Colon (tissue), 2 donors: Measurements from ENCODE around the gene SRSF3.
"Not testable (repeated sequence)": the region's sequence is repeated elsewhere in the genome, so short reads cannot be mapped to it uniquely, and the experiment has no call there.

Experiments
- FAIRE-seq: peaks from 2 replicates; lab custom pipeline; 2012; peaks lifted over from hg19 to GRCh38; lab: Jason Lieb, UNC
- donor health status: control.
- donor health status: control.

The SRSF3 gene

GRCh38 chr6:36594029-36594815 is at the start of gene SRSF3:
TSS of gene SRSF3 (plus strand) at chr6:36594362. CDS start at chr6:36596763, 2,401 bp downstream.
- no peak for FAIRE-seq

GRCh38 chr6:36545767-36546307 is 48.3 kb upstream of the SRSF3 start:
- FAIRE-seq = no peak

GRCh38 chr6:36546308-36546919 is 47.7 kb upstream of the SRSF3 start:
- no peak for FAIRE-seq

GRCh38 chr6:36546920-36547645 is 47.1 kb upstream of the SRSF3 start, which contains the start of gene STK38:
TSS of gene STK38 (minus strand) at chr6:36547479. CDS start at chr6:36540202, 7,277 bp downstream.
- no peak for FAIRE-seq

- FAIRE-seq = no peak
These were observed 46.3 kb upstream of the SRSF3 start for GRCh38 chr6:36547646-36548400.

GRCh38 chr6:36548401-36548743 is 45.8 kb upstream of the SRSF3 start:
- no peak for FAIRE-seq

- no peak for FAIRE-seq
These were observed 43.6 kb upstream of the SRSF3 start for GRCh38 chr6:36550473-36551000.

- no peak for FAIRE-seq
These were observed 38.4 kb upstream of the SRSF3 start for GRCh38 chr6:36555750-36556252.

GRCh38 chr6:36556281-36556680 is 37.9 kb upstream of the SRSF3 start:
- no peak for FAIRE-seq

- no peak for FAIRE-seq
These were observed 35.0 kb upstream of the SRSF3 start for GRCh38 chr6:36559011-36559793.

GRCh38 chr6:36560822-36561221 is 33.3 kb upstream of the SRSF3 start:
- FAIRE-seq = no peak

GRCh38 chr6:36563237-36563927 is 30.8 kb upstream of the SRSF3 start:
- no peak for FAIRE-seq

GRCh38 chr6:36563928-36564284 is 30.3 kb upstream of the SRSF3 start:
- FAIRE-seq = no peak

GRCh38 chr6:36566418-36566905 is 27.7 kb upstream of the SRSF3 start:
- FAIRE-seq = no peak

GRCh38 chr6:36570264-36570663 is 23.9 kb upstream of the SRSF3 start:
- no peak for FAIRE-seq

- no peak for FAIRE-seq
These were observed 22.8 kb upstream of the SRSF3 start for GRCh38 chr6:36571122-36572043.

GRCh38 chr6:36572353-36573311 is 21.5 kb upstream of the SRSF3 start:
- FAIRE-seq = not testable (repeated sequence)

GRCh38 chr6:36574679-36575078 is 19.5 kb upstream of the SRSF3 start:
- FAIRE-seq = no peak
